ENCODE results near the gene DKK2.

The DKK2 gene

DNA sequence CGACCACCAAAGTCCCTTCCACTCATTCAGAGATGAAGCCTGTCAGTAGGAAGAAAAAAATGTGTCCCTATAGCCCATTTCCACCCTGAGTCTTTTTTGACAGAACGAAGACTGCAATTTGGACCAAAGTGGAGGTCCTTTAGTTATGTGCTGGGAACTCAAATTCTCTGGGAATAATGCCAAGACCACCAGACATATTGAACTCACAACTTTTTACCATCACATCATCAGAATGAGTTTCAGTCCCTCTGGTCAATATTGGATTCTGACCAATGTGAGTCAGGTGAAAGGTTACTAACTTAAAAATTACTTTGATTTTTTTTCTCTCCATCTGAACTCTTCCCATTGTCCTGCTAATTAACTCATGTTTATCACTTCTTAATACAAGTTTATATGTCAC is 128.9 kb downstream of the DKK2 start:
- no peak for DNase-seq

GRCh38 chr4:106906728-106907127 is 129.4 kb downstream of the DKK2 start:
- no peak for DNase-seq

DNA sequence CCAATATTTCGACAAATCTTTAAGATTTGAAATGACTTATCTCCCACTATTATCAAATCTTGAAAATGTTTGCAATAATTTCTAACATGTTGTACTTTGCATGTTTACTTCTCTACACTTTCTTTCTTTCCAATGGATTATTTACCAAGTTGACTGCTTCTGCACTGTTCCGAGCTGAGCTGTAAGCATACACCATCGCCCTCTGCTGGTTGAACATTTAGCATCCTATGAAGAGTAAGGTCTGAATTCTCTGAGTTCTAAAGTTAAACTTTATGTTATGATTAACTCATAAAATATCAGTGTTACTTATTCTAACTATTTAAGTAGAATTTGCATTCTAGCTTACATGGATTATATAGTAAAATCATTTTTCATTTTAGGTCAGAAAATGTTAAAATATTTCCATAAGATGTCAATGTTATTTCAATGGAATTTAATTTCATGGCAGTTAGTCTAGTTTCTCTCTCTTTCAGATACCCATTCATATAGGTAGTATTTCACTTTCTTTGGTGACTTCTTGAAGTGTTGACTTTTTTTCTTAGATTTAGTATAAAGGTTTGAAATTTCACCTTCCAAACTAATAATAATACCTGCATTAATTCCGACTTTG is 137.4 kb downstream of the DKK2 start:
- no peak for DNase-seq

DNA sequence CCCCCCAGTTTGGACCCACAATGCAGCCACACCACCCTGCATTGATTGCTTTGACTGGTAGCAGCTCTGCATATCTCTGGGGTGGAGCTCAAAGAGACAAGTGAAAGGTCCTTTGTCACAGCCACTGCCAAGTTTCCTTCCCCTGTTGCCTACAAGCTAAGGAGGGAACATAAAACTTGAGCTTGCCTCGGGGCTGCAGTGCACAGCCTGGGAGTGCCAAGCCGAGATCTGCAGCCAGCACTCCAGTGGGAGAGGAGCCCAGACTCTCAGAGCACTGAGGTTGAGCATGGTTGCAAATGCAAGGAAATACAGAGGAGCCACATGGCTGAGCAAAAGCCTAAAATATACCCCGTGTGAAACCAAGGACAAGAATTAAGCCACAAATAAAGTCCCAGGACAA is 142.2 kb downstream of the DKK2 start:
- no peak for DNase-seq

- no peak for DNase-seq
Observed at GRCh38 chr4:106893395-106893881, 142.7 kb downstream of the DKK2 start.

- no peak for DNase-seq
Observed at GRCh38 chr4:106892786-106893185, 143.3 kb downstream of the DKK2 start.

DNA sequence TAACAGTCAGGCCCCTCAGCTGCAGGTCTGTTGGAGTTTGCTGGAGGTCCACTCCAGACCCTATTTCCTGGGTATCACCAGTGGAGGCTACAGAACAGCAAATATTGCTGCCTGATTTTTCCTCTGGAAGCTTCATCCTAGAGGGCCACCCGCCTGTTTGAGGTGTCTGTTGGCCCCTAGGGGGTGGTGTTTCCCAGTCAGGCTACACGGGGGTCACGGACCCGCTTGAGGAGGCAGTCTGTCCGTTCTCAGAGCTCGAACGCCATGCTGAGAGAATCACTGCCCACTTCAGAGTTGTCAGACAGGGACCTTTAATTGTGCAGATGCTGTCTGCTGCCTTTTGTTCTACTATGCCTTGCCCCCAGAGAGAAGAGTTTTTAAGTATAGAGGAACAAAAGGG is 160.8 kb downstream of the DKK2 start:
- DNase-seq = no peak
